Panc1 (cell line): ENCODE results near the gene LACC1. TPM values are rescaled to one million over a fixed set of nuclear protein-coding genes. Genes with fewer than 3 reads are reported as not detected.

Source experiments
- ATAC-seq: fragments of 200-7000 bp; cut with Tn5 transposase; 2 replicates; pipeline ENCODE4 v1.9.1; 2020; ENCODE audit warnings: mild to moderate bottlenecking, moderate library complexity
- BruUV-seq: library from RNA; stranded (reverse); fragments of 400-500 nt; replicated peaks from 2 replicates; lab custom pipeline; 2021; lab: Mats Ljungman, UMichigan
- CTCF ChIA-PET: fragments of 300-600 bp; sonication (Branson Sonifier 250); formaldehyde crosslinking; loops from one replicate; lab custom pipeline; 2022; ENCODE audit warnings: antibody characterized with exemption; lab: Charles Lee
- POLR2A ChIA-PET: fragments of 300-600 bp; sonication (Branson Sonifier 250); formaldehyde crosslinking; loops from one replicate; lab custom pipeline; 2022; ENCODE audit warnings: antibody characterized with exemption; lab: Charles Lee
- DNase-seq: peaks from one replicate; pipeline ENCODE4 v3.0.0-alpha.2; 2010; ENCODE audit warnings: low read depth, low spot score
- H3K27ac ChIP-seq: 2 replicates; pipeline ENCODE4 v1.5.1; 2011; ENCODE audit warnings: mild to moderate bottlenecking, low read length, inconsistent platforms
- H3K27me3 ChIP-seq: fragments of 200-500 bp; sonication (Bioruptor generic); 2 replicates; pipeline ENCODE4 v1.6.0; 2014; ENCODE audit warnings: low read length, inconsistent platforms; ENCODE audit not compliant: control insufficient read depth, insufficient read depth
- H3K36me3 ChIP-seq: fragments of 200-500 bp; sonication (Bioruptor generic); 2 replicates; pipeline ENCODE4 v1.5.1; 2014; ENCODE audit warnings: inconsistent platforms, mild to moderate bottlenecking, low read length, moderate library complexity; ENCODE audit not compliant: control insufficient read depth, insufficient read depth
- H3K4me1 ChIP-seq: 2 replicates; pipeline ENCODE4 v1.5.1; 2011; ENCODE audit warnings: inconsistent platforms, mild to moderate bottlenecking, low read length, moderate library complexity; ENCODE audit not compliant: control insufficient read depth, insufficient read depth
- H3K4me3 ChIP-seq, 2 experiments: 2 replicates each; pipeline ENCODE4 v1.5.1; 2011 to 2012; ENCODE audit warnings: low read depth in 2 of 2, low read length in 2 of 2, mild to moderate bottlenecking in 2 of 2, inconsistent platforms in 1 of 2, moderate library complexity in 1 of 2
- H3K9me3 ChIP-seq: fragments of 200-500 bp; sonication (Bioruptor generic); 2 replicates; pipeline ENCODE4 v1.5.1; 2014; ENCODE audit warnings: low read depth, mild to moderate bottlenecking, inconsistent platforms, low read length, moderate library complexity; ENCODE audit not compliant: control insufficient read depth, insufficient read depth
- CTCF ChIP-seq: fragments of 450-650 bp; IDR thresholded peaks from 2 replicates; pipeline ENCODE4 v1.5.1; 2017; ENCODE audit warnings: mild to moderate bottlenecking
- POLR2AphosphoS5 ChIP-seq: IDR thresholded peaks from 2 replicates; pipeline ENCODE4 v1.6.1; 2012; ENCODE audit warnings: mild to moderate bottlenecking, low read depth, low read length, moderate library complexity
- REST ChIP-seq, 2 experiments: IDR thresholded peaks; 2 replicates each; pipeline ENCODE4 v1.6.1; 2011 to 2012; ENCODE audit warnings: low read depth in 2 of 2, control low read depth in 1 of 2, low read length in 1 of 2, mild to moderate bottlenecking in 1 of 2, moderate library complexity in 1 of 2; ENCODE audit not compliant: insufficient read depth in 1 of 2
- SIN3A ChIP-seq: IDR thresholded peaks from 2 replicates; pipeline ENCODE4 v1.6.1; 2012; ENCODE audit warnings: low read depth, mild to moderate bottlenecking, low read length, moderate library complexity, borderline replicate concordance; ENCODE audit not compliant: insufficient read depth
- TCF7L2 ChIP-seq: IDR thresholded peaks from 2 replicates; pipeline ENCODE4 v1.6.1; 2011; ENCODE audit warnings: mild to moderate bottlenecking, low read depth, low read length, inconsistent platforms
- in situ Hi-C: cut with HindIII; loops from 2 replicates; pipeline ENCODE4 v1.10.0; 2016; ENCODE audit warnings: low sequenced_read_pairs, low pct_unique_long_range_greater_than_20kb
- intact Hi-C: fragments of 100-400 bp; cut with micrococcal nuclease; formaldehyde crosslinking; loops from one replicate; pipeline ENCODE4 v1.10.0; 2022; ENCODE audit not compliant: unreplicated experiment
- total RNA-seq: library from RNA; stranded (reverse); gene quantifications from one replicate; pipeline ENCODE4 v1.2.1, GENCODE V29; 2021; ENCODE audit not compliant: unreplicated experiment

Gene LACC1
- total RNA-seq, 1 experiment from 2014 or later: 2.1 TPM

GRCh38 chr13:43884222-43884621 is 4.5 kb downstream of the LACC1 start:
- Histone ChIP-seq H3K4me1 (no peaks in the 10 kb centered on the region), H3K4me3 (no peak overlapping the region), H3K9me3 (no peaks in the 10 kb centered on the region), H3K27me3 (no peaks in the 10 kb centered on the region), H3K27ac (no peak overlapping the region), H3K36me3 (no peaks in the 10 kb centered on the region)
- in situ Hi-C loops (no loop called here), intact Hi-C loops (no loop called here)
- TF ChIP-seq TCF7L2 (no peak), POLR2AphosphoS5 (no peak), REST (IDR thresholded peaks at IDR 0.05; ENCODE audit: insufficient read depth in 1 of 2, low read depth in 2 of 2, low read length in 1 of 2) (no peak), SIN3A (no peak), CTCF (no peak)
- ATAC-seq (no peak), DNase-seq (no peak)
- ChIA-PET POLR2A (no interaction called here), CTCF (no interaction called here)
- no TSS peak for BruUV-seq

GRCh38 chr13:43894438-43894837 is 14.7 kb downstream of the LACC1 start:
- ChIA-PET POLR2A (no interaction called here), CTCF (no interaction called here)
- no TSS peak for BruUV-seq
- ATAC-seq: no peak
- Histone ChIP-seq H3K36me3 (no peaks in the 10 kb centered on the region), H3K27me3 (no peaks in the 10 kb centered on the region), H3K9me3 (no peaks in the 10 kb centered on the region), H3K27ac (no peak overlapping the region), H3K4me3 (no peak overlapping the region), H3K4me1 (no peaks in the 10 kb centered on the region)
- TF ChIP-seq POLR2AphosphoS5: no peak
- peak; percentile 16; the same call in 1 of the 2 replicates for TF ChIP-seq CTCF
- in situ Hi-C loops (no loop called here), intact Hi-C loops (no loop called here)
- DNase-seq: no peak
